Measurements from ENCODE around the gene VBP1.
"Not testable (repeated sequence)": the region's sequence is repeated elsewhere in the genome, so short reads cannot be mapped to it uniquely, and the experiment has no call there.

The VBP1 gene

GRCh38 chrX:155262970-155263754 is 46.9 kb downstream of the VBP1 start:
- DNase-seq (ENCODE audit: low spot score): no peak
- TF ChIP-seq CTCF (IDR thresholded peaks at IDR 0.05; ENCODE audit: extremely low read depth, insufficient read depth, missing control alignments): no peak
- in situ Hi-C loops (cut with MboI; ENCODE audit: low pct_unique_long_range_greater_than_20kb, low sequenced_read_pairs, unreplicated experiment): no loop called here

GRCh38 chrX:155263854-155264628 is 47.8 kb downstream of the VBP1 start, which contains the start of gene RAB39B:
TSS of gene RAB39B (minus strand) at chrX:155264491. CDS start at chrX:155264288, 203 bp downstream.
- in situ Hi-C loops (cut with MboI; ENCODE audit: low pct_unique_long_range_greater_than_20kb, low sequenced_read_pairs, unreplicated experiment): no loop called here
- peak; percentile 64 for DNase-seq (ENCODE audit: low spot score)
- TF ChIP-seq CTCF (IDR thresholded peaks at IDR 0.05; ENCODE audit: extremely low read depth, insufficient read depth, missing control alignments): no peak

- in situ Hi-C loops (cut with MboI; ENCODE audit: low pct_unique_long_range_greater_than_20kb, low sequenced_read_pairs, unreplicated experiment): no loop called here
- TF ChIP-seq CTCF (IDR thresholded peaks at IDR 0.05; ENCODE audit: extremely low read depth, insufficient read depth, missing control alignments): no peak
- DNase-seq (ENCODE audit: low spot score): no peak
Observed at GRCh38 chrX:155266439-155266838, 50.2 kb downstream of the VBP1 start.

- in situ Hi-C loops (cut with MboI; ENCODE audit: low pct_unique_long_range_greater_than_20kb, low sequenced_read_pairs, unreplicated experiment); DNase-seq (ENCODE audit: low spot score): not testable (repeated sequence)
Observed at GRCh38 chrX:155267995-155268394, 51.7 kb downstream of the VBP1 start.

GRCh38 chrX:155270969-155271368 is 54.7 kb downstream of the VBP1 start:
- no peak for TF ChIP-seq CTCF (IDR thresholded peaks at IDR 0.05; ENCODE audit: extremely low read depth, insufficient read depth, missing control alignments)
- no peak for DNase-seq (ENCODE audit: low spot score)
- in situ Hi-C loops (cut with MboI; ENCODE audit: low pct_unique_long_range_greater_than_20kb, low sequenced_read_pairs, unreplicated experiment): no loop called here

- no peak for TF ChIP-seq CTCF (IDR thresholded peaks at IDR 0.05; ENCODE audit: extremely low read depth, insufficient read depth, missing control alignments)
- no peak for DNase-seq (ENCODE audit: low spot score)
- in situ Hi-C loops (cut with MboI; ENCODE audit: low pct_unique_long_range_greater_than_20kb, low sequenced_read_pairs, unreplicated experiment): no loop called here
Observed at GRCh38 chrX:155279873-155280272, 63.6 kb downstream of the VBP1 start.

All from GM13977 (cell line).